ACC112 (cell line): ENCODE results near the gene CYTL1.

ENCODE experiments used
- H2AFZ ChIP-seq: fragments of 200-600 bp; sonication (generic); one replicate; pipeline ENCODE4 v1.6.0; 2017; ENCODE audit warnings: antibody characterized with exemption, low read length; ENCODE audit not compliant: unreplicated experiment
- H3K27ac ChIP-seq: fragments of 200-600 bp; sonication (generic); 2 replicates; pipeline ENCODE4 v1.5.1; 2014; ENCODE audit warnings: low read depth, mild to moderate bottlenecking, antibody characterized with exemption, low read length, moderate library complexity
- H3K27me3 ChIP-seq: fragments of 200-600 bp; sonication (generic); 2 replicates; pipeline ENCODE4 v1.6.1; 2014; ENCODE audit warnings: mild to moderate bottlenecking, antibody characterized with exemption, low read length, moderate library complexity, mixed read lengths; ENCODE audit not compliant: insufficient read depth
- H3K36me3 ChIP-seq: fragments of 200-600 bp; sonication (generic); 2 replicates; pipeline ENCODE4 v1.6.1; 2016; ENCODE audit warnings: mild to moderate bottlenecking, antibody characterized with exemption, low read length, moderate library complexity, mixed read lengths; ENCODE audit not compliant: insufficient read depth
- H3K4me1 ChIP-seq: fragments of 200-600 bp; sonication (generic); one replicate; pipeline ENCODE4 v1.6.1; 2016; ENCODE audit warnings: low read length, mixed read lengths; ENCODE audit not compliant: insufficient read depth, unreplicated experiment, control insufficient read depth
- H3K4me3 ChIP-seq: fragments of 200-600 bp; sonication (generic); 2 replicates; pipeline ENCODE4 v1.5.1; 2014; ENCODE audit warnings: mild to moderate bottlenecking, low read depth, low read length
- H3K79me2 ChIP-seq: fragments of 200-600 bp; sonication (generic); one replicate; pipeline ENCODE4 v1.6.0; 2016; ENCODE audit warnings: low read length; ENCODE audit not compliant: control insufficient read depth, unreplicated experiment, insufficient read depth

The CYTL1 gene

GRCh38 chr4:4989083-4989622 lies 30.1 kb downstream of the CYTL1 start:
- no peak overlapping the region for H2AFZ ChIP-seq
- no peaks in the 10 kb centered on the region for H3K27me3 ChIP-seq
- H3K27ac ChIP-seq: no peak overlapping the region
- no peaks in the 10 kb centered on the region for H3K79me2 ChIP-seq
- no peaks in the 10 kb centered on the region for H3K36me3 ChIP-seq
- no peak overlapping the region for H3K4me3 ChIP-seq
- peaks cover 20% of the 10 kb centered on the region for H3K4me1 ChIP-seq

DNA sequence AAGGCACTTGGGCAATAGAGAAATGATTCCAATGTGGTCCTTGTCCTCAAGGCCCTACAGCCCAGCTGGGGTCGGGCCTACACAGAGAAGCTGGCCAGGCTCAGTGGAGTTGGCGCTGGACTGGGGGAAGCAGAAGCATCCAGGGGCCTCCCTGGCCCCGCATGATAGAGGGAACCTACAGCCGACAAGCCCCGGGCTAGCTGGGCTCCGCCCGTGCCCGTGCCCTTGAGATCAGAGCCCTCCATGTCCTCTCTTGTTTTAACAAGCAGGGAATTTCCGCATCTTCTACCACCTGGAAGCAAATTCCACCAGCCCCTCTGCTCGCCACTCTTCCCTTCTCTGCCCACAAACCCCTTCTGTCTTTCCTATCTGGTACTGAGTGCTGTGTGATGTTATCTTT lies 31.6 kb downstream of the CYTL1 start:
- no peaks in the 10 kb centered on the region for H3K36me3 ChIP-seq
- H3K27ac ChIP-seq: no peak overlapping the region
- H3K27me3 ChIP-seq: no peaks in the 10 kb centered on the region
- no peaks in the 10 kb centered on the region for H3K79me2 ChIP-seq
- peaks cover 20% of the 10 kb centered on the region for H3K4me1 ChIP-seq
- H2AFZ ChIP-seq: no peak overlapping the region
- no peak overlapping the region for H3K4me3 ChIP-seq

DNA sequence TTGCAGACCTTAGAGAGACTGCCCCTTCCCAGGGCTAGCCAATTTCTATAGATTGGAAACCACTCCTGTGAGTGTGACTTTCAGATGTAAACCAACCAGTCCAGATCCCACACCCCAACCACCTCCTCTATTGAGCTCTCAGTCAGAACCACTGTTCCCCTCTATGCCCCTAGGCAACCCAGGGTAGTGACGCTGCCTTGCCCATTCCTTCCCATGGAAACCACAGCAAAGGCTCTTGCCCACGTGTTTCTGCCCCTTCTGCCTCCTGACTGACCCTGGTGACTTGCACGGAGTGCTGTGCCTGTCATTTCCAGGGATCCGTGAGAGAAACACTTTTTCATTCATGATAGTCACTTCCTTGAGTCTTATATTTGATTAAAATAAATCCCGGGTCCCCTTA lies 32.4 kb downstream of the CYTL1 start:
- H3K4me1 ChIP-seq: peaks cover 16% of the 10 kb centered on the region
- no peak overlapping the region for H3K4me3 ChIP-seq
- H3K79me2 ChIP-seq: no peaks in the 10 kb centered on the region
- H2AFZ ChIP-seq: no peak overlapping the region
- no peaks in the 10 kb centered on the region for H3K36me3 ChIP-seq
- H3K27me3 ChIP-seq: no peaks in the 10 kb centered on the region
- no peak overlapping the region for H3K27ac ChIP-seq

DNA sequence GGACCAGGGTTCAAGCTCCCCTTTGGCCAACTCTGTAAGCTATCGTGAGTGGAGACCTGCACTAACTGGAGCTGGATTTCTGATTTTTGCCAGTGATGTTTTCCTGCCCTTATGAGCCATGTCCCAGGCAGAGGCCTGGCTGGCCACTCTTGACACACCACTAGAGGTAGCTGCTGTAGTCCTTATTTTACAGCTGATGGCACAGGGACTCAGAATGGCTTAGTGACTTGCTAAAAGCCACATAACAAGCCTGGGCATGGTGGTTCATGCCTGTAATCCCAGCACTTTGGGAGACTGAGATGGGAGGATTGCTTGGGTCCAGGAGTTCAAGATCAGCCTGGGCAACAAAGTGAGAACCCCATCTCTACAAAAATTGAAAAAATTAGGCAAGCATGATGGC lies 33.4 kb downstream of the CYTL1 start:
- no peaks in the 10 kb centered on the region for H3K36me3 ChIP-seq
- H3K4me3 ChIP-seq: no peak overlapping the region
- no peak overlapping the region for H3K27ac ChIP-seq
- H3K27me3 ChIP-seq: no peaks in the 10 kb centered on the region
- H3K79me2 ChIP-seq: no peaks in the 10 kb centered on the region
- peaks cover 6% of the 10 kb centered on the region for H3K4me1 ChIP-seq
- no peak overlapping the region for H2AFZ ChIP-seq

DNA sequence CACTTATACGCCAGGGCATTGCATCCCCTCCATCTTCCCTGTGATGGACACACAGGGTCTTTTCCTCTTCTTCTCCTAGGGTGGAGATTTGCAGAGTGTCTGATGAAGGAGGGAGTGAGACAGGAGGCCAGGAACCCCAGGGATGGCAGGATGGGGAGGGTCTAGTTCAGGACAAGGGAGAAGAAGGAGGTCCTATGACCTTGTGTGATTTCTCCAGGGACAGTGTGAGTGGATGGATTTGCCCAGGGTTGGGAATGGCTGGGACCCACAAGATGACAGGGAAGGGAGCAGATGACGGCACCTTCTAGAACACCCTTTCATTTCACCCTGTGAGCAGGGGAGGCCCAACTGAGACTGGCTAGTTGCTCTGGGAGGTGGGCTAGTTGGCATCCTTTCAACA lies 34.2 kb downstream of the CYTL1 start:
- H3K27me3 ChIP-seq: no peaks in the 10 kb centered on the region
- H2AFZ ChIP-seq: no peak overlapping the region
- H3K4me1 ChIP-seq: no peaks in the 10 kb centered on the region
- no peak overlapping the region for H3K27ac ChIP-seq
- no peaks in the 10 kb centered on the region for H3K79me2 ChIP-seq
- H3K36me3 ChIP-seq: no peaks in the 10 kb centered on the region
- H3K4me3 ChIP-seq: no peak overlapping the region

DNA sequence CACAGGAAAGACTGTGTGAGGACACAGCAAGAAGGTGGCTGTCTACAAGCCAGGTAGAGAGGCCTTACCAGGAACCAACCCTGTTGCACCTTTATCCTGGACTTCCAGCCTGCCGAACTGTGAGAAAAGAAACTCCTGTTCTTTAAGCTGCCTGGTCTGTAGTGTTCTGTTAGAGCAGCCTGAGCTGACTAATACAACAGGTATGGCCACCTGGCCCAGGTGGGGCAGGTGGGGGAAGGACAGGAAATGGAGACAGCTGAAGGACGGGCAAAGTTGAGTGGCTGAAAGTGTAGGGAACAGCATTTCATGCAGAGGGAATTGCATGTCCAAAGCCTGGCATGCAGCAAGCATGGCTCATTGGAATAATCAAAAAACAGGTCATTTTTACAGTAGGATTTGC lies 35.1 kb downstream of the CYTL1 start:
- H3K27ac ChIP-seq: no peak overlapping the region
- no peak overlapping the region for H3K4me3 ChIP-seq
- no peak overlapping the region for H2AFZ ChIP-seq
- H3K79me2 ChIP-seq: no peaks in the 10 kb centered on the region
- no peaks in the 10 kb centered on the region for H3K27me3 ChIP-seq
- H3K36me3 ChIP-seq: no peaks in the 10 kb centered on the region
- H3K4me1 ChIP-seq: no peaks in the 10 kb centered on the region

DNA sequence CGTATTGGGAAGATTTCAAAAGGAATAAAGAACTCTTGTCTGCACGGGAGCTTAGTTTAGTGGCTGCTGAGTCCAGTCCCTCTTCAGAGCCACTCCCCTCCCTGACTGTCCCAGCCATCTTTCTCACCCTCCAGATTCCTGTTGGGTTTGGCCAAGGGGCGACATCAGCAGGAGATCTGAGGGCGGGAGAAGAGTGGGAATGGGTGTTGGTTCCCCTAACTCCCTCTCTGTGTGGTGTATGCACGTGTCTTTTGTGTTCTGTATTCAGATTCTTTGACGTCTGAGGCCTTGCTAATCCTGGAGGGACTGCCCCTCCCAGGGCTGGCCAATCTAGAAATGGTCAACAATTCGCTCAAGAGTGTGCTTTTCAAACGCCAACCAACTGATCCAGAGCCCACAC lies 37.4 kb downstream of the CYTL1 start:
- H3K4me3 ChIP-seq: no peak overlapping the region
- H3K36me3 ChIP-seq: no peaks in the 10 kb centered on the region
- no peaks in the 10 kb centered on the region for H3K27me3 ChIP-seq
- H3K79me2 ChIP-seq: no peaks in the 10 kb centered on the region
- H3K27ac ChIP-seq: no peak overlapping the region
- H3K4me1 ChIP-seq: no peaks in the 10 kb centered on the region
- H2AFZ ChIP-seq: no peak overlapping the region

- no peaks in the 10 kb centered on the region for H3K4me1 ChIP-seq
- no peak overlapping the region for H3K4me3 ChIP-seq
- H3K27ac ChIP-seq: no peak overlapping the region
- no peaks in the 10 kb centered on the region for H3K36me3 ChIP-seq
- H3K79me2 ChIP-seq: no peaks in the 10 kb centered on the region
- H3K27me3 ChIP-seq: no peaks in the 10 kb centered on the region
- no peak overlapping the region for H2AFZ ChIP-seq
These were observed 37.8 kb downstream of the CYTL1 start for GRCh38 chr4:4981427-4981826.

DNA sequence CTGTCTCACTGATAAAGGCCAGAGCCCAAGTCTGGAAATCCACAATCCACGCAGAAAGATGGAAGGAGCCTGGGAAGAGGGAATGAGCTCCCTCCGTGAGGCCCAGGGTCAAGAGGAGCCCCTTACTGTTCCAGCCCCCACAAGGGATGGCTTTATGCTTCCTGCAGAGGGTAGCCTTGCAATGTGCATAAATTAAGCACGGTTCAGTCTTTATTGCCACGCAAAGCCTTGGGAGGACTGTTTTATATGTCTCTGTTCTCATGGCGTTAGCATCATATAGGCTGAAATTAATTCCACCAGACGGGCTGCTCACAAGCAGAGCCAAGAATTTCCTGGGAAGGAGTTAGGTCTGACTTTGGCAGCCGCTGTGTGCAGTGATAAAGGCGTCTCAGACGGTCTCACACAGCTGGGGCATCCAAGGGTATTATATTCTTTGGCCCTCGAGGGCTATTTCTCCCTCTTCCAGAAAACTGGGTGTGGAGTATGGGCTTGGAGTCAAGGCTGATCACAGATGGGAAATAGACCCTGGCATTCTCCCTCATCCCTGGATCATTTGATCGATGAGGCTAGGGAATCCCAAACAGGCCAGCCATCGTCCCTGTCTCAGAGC lies 38.5 kb downstream of the CYTL1 start:
- no peak overlapping the region for H3K27ac ChIP-seq
- no peaks in the 10 kb centered on the region for H3K79me2 ChIP-seq
- no peak overlapping the region for H3K4me3 ChIP-seq
- H2AFZ ChIP-seq: no peak overlapping the region
- H3K4me1 ChIP-seq: no peaks in the 10 kb centered on the region
- H3K36me3 ChIP-seq: no peaks in the 10 kb centered on the region
- H3K27me3 ChIP-seq: no peaks in the 10 kb centered on the region

DNA sequence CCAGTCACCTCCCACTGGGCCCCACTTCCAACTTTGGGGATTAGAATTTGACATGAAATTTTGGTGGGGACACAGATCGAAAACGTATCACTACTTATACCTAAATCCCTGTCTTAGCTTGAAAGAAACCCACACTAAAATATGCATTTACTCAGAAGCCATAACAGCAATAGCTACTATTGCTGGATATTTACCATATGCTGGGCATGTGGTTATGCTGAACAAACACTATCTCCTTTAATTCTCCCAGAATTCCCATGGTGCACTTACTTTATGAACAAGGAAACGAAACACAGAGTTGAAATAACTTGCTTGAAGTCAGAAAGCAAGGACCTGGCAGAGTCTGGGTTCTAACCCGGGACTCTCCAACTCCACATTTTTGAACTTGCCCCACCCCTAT lies 39.3 kb downstream of the CYTL1 start:
- Histone ChIP-seq H3K4me1 (no peaks in the 10 kb centered on the region), H3K27me3 (no peaks in the 10 kb centered on the region), H3K36me3 (no peaks in the 10 kb centered on the region), H2AFZ (no peak overlapping the region), H3K79me2 (no peaks in the 10 kb centered on the region), H3K27ac (no peak overlapping the region), H3K4me3 (no peak overlapping the region)

DNA sequence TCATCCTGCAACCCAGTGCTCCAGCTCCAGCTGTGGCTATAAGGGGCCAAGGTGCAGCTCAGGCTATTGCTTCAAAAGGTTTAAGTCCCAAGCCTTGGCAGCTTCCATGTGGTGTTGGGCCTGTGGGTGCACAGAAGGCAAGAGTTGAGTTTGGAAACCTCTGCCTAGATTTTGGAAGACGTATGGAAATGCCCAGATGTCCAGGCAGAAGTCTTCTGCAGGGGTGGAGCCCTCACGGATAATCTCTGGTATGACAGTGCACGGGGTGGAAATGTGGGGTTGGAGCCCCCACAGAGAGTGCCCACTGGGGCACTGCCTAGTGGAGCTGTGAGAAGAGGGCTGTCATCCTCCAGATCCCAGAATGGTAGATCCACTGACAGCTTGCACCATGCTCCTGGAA lies 44.5 kb downstream of the CYTL1 start:
- peaks cover 2% of the 10 kb centered on the region for H3K4me1 ChIP-seq
- no peak overlapping the region for H3K4me3 ChIP-seq
- no peaks in the 10 kb centered on the region for H3K27me3 ChIP-seq
- no peak overlapping the region for H3K27ac ChIP-seq
- H3K36me3 ChIP-seq: no peaks in the 10 kb centered on the region
- H2AFZ ChIP-seq: no peak overlapping the region
- H3K79me2 ChIP-seq: no peaks in the 10 kb centered on the region
